ENCODE data around the gene CWC22.
A peak's percentile ranks its signal among the peaks of the same experiment; 100 is the strongest.
"Not testable (repeated sequence)": the region's sequence is repeated elsewhere in the genome, so short reads cannot be mapped to it uniquely, and the experiment has no call there.

The CWC22 gene

GRCh38 chr2:180015951-180016709 lies 9.0 kb upstream of the CWC22 start:
- Histone ChIP-seq H3K4me1 (ENCODE audit: insufficient read depth, poor library complexity, severe bottlenecking) (peaks cover 28% of the 10 kb centered on the region), H3K36me3 (ENCODE audit: low read depth) (no peaks in the 10 kb centered on the region), H3K9me3 (ENCODE audit: severe bottlenecking) (no peaks in the 10 kb centered on the region), H3K4me3 (ENCODE audit: severe bottlenecking) (no peak overlapping the region), H3K27ac (ENCODE audit: poor library complexity, severe bottlenecking) (peak overlapping the region; percentile 46), H3K27me3 (ENCODE audit: insufficient read depth, poor library complexity, severe bottlenecking) (no peaks in the 10 kb centered on the region)
- DNase-seq (ENCODE audit: low spot score) = no peak
- peak; percentile 55 for ATAC-seq (ENCODE audit: low read depth)
- TF ChIP-seq CTCF (IDR thresholded peaks at IDR 0.05; ENCODE audit: poor library complexity, severe bottlenecking) = no peak

GRCh38 chr2:180012523-180012922 lies 5.4 kb upstream of the CWC22 start:
- H3K4me1 ChIP-seq (ENCODE audit: insufficient read depth, poor library complexity, severe bottlenecking) = peaks cover 24% of the 10 kb centered on the region
- no peaks in the 10 kb centered on the region for H3K36me3 ChIP-seq (ENCODE audit: low read depth)
- peak; percentile 95 for ATAC-seq (ENCODE audit: low read depth)
- peak overlapping the region; percentile 50 for H3K27ac ChIP-seq (ENCODE audit: poor library complexity, severe bottlenecking)
- H3K4me3 ChIP-seq (ENCODE audit: severe bottlenecking) = no peak overlapping the region
- no peak for DNase-seq (ENCODE audit: low spot score)
- no peaks in the 10 kb centered on the region for H3K27me3 ChIP-seq (ENCODE audit: insufficient read depth, poor library complexity, severe bottlenecking)
- no peaks in the 10 kb centered on the region for H3K9me3 ChIP-seq (ENCODE audit: severe bottlenecking)
- TF ChIP-seq CTCF (IDR thresholded peaks at IDR 0.05; ENCODE audit: poor library complexity, severe bottlenecking) = peak; percentile 46

GRCh38 chr2:180010701-180011100 lies 3.6 kb upstream of the CWC22 start:
- no peak for ATAC-seq (ENCODE audit: low read depth)
- no peaks in the 10 kb centered on the region for H3K27me3 ChIP-seq (ENCODE audit: insufficient read depth, poor library complexity, severe bottlenecking)

GRCh38 chr2:180006231-180006630 lies 866 bp downstream of the CWC22 start:
- no peaks in the 10 kb centered on the region; the same call in 1 of the 2 replicates for H3K36me3 ChIP-seq (ENCODE audit: low read depth)
- peaks cover 11% of the 10 kb centered on the region for H3K4me1 ChIP-seq (ENCODE audit: insufficient read depth, poor library complexity, severe bottlenecking)
- no peak for TF ChIP-seq CTCF (IDR thresholded peaks at IDR 0.05; ENCODE audit: poor library complexity, severe bottlenecking)
- no peaks in the 10 kb centered on the region for H3K27me3 ChIP-seq (ENCODE audit: insufficient read depth, poor library complexity, severe bottlenecking)
- H3K9me3 ChIP-seq (ENCODE audit: severe bottlenecking) = no peaks in the 10 kb centered on the region
- H3K27ac ChIP-seq (ENCODE audit: poor library complexity, severe bottlenecking) = peak overlapping the region; percentile 63
- peak overlapping the region; percentile 98 for H3K4me3 ChIP-seq (ENCODE audit: severe bottlenecking)
- no peak for ATAC-seq (ENCODE audit: low read depth)
- DNase-seq (ENCODE audit: low spot score) = no peak

More at GRCh38 chr2:180010701-180011100, 3.6 kb upstream of the CWC22 start:
- DNase-seq (ENCODE audit: low spot score) = no peak
- Histone ChIP-seq H3K36me3 (ENCODE audit: low read depth) (no peaks in the 10 kb centered on the region; the same call in 1 of the 2 replicates), H3K9me3 (ENCODE audit: severe bottlenecking) (no peaks in the 10 kb centered on the region), H3K4me1 (ENCODE audit: insufficient read depth, poor library complexity, severe bottlenecking) (peaks cover 11% of the 10 kb centered on the region), H3K27ac (ENCODE audit: poor library complexity, severe bottlenecking) (no peak overlapping the region), H3K4me3 (ENCODE audit: severe bottlenecking) (no peak overlapping the region)
- TF ChIP-seq CTCF (IDR thresholded peaks at IDR 0.05; ENCODE audit: poor library complexity, severe bottlenecking) = no peak

- peaks cover 11% of the 10 kb centered on the region for H3K4me1 ChIP-seq (ENCODE audit: insufficient read depth, poor library complexity, severe bottlenecking)
- not testable (repeated sequence) for DNase-seq (ENCODE audit: low spot score); H3K27me3 ChIP-seq (ENCODE audit: insufficient read depth, poor library complexity, severe bottlenecking); H3K36me3 ChIP-seq (ENCODE audit: low read depth); H3K4me3 ChIP-seq (ENCODE audit: severe bottlenecking); ATAC-seq (ENCODE audit: low read depth); H3K9me3 ChIP-seq (ENCODE audit: severe bottlenecking); H3K27ac ChIP-seq (ENCODE audit: poor library complexity, severe bottlenecking)
These were observed 1.6 kb downstream of the CWC22 start for GRCh38 chr2:180005465-180005864.

All from RWPE2 (cell line).